ENCODE data around the gene ARFGAP2. TPM values are rescaled to one million over a fixed set of nuclear protein-coding genes. Genes with fewer than 3 reads are reported as not detected.
A peak's percentile ranks its signal among the peaks of the same experiment; 100 is the strongest.

ARFGAP2 gene
- total and polyA plus RNA-seq, 2 of the 8 experiments (the other 6 are each of a cell fraction or from before 2014, with no cell fraction given) = 50.2 to 64.0 TPM

GRCh38 chr11:47184711-47185304, 8.1 kb upstream of the ARFGAP2 start:
- H3K79me2 ChIP-seq (ENCODE audit: control insufficient read depth in 1 of 2, insufficient read depth in 2 of 2, low read length in 2 of 2) = peaks cover 0 to 16% of the 10 kb centered on the region in 2 experiments; a peak in 3 of 4 replicates
- no peak overlapping the region for H3K14ac ChIP-seq (ENCODE audit: insufficient read length)
- H2BK5ac ChIP-seq (ENCODE audit: low read depth, low read length) = peak overlapping the region; percentile 91; the same call in 1 of the 2 replicates
- H3K9ac ChIP-seq (replicated peaks in 1 of 4; ENCODE audit: extremely low read depth in 1 of 4, low read depth in 3 of 4, low read length in 3 of 4) = peak overlapping the region in 3 of 4 experiments; percentile 39 to 62 (median 60); a peak in 6 of 7 replicates
- H2BK12ac ChIP-seq (ENCODE audit: low read depth, low read length) = 0 out of 2 replicates have a peak overlapping the region, but pooled peaks have one; percentile 71
- H3K4me2 ChIP-seq (ENCODE audit: insufficient read depth in 1 of 2, low read depth in 2 of 2, low read length in 2 of 2) = peak overlapping the region; percentile 66 to 82
- peak overlapping the region; percentile 25 for H3K4ac ChIP-seq (replicated peaks; ENCODE audit: insufficient read length, low read depth, low read length)
- H4K20me1 ChIP-seq (replicated peaks in 1 of 2; ENCODE audit: control insufficient read depth in 1 of 2, insufficient read depth in 2 of 2, low read length in 2 of 2) = peaks cover 0 to 6% of the 10 kb centered on the region in 2 experiments
- H3K56ac ChIP-seq (replicated peaks; ENCODE audit: insufficient read length, low read depth, low read length) = peak overlapping the region; percentile 12
- peaks cover 0 to 8% (median 6%) of the 10 kb centered on the region in 4 experiments; a peak in 5 of 7 replicates for H3K4me1 ChIP-seq (replicated peaks in 1 of 4; ENCODE audit: control insufficient read depth in 3 of 4, insufficient read depth in 4 of 4, low read length in 3 of 4)
- H3K79me1 ChIP-seq (ENCODE audit: low read depth, low read length) = peaks cover 3% of the 10 kb centered on the region; the same call in 1 of the 2 replicates
- peaks cover 3 to 9% (median 5%) of the 10 kb centered on the region in 4 experiments; a peak in 4 of 8 replicates for H3K36me3 ChIP-seq (ENCODE audit: control insufficient read depth in 2 of 4, insufficient read depth in 4 of 4, low read length in 3 of 4)
- no peaks in the 10 kb centered on the region for H3K9me3 ChIP-seq (ENCODE audit: insufficient read depth in 2 of 2, low read depth in 1 of 2, low read length in 1 of 2)
- no peak overlapping the region for H2BK20ac ChIP-seq (ENCODE audit: low read length)
- CTCF ChIA-PET (ENCODE audit: partially characterized antibody) = interaction anchor here (0.8 to 16.6 kb wide), 19 partner anchors 9 to 268 kb away, joined by 3 to 247 read pairs (median 4); partner anchors contain the start of genes ACP2, DDB2 and NR1H3
- DNase-seq (ENCODE audit: low read depth in 1 of 2, low spot score in 2 of 2) (no peak), FAIRE-seq (no peak)
- peak overlapping the region; percentile 95 for H3K18ac ChIP-seq (ENCODE audit: extremely low read depth, low read length)
- no peak overlapping the region for H2AFZ ChIP-seq (ENCODE audit: low read length)
- POLR2A ChIA-PET (ENCODE audit: partially characterized antibody) = interaction anchor here (0.6 to 3.9 kb wide), 24 partner anchors 9 to 340 kb away, joined by 3 to 30 read pairs (median 4); partner anchors contain the start of genes ACP2, DDB2 and NR1H3
- peak overlapping the region; percentile 88; the same call in 1 of the 2 replicates for H2BK15ac ChIP-seq (ENCODE audit: low read length)
- H3K23ac ChIP-seq (ENCODE audit: insufficient read length) = no peak overlapping the region
- peak overlapping the region; percentile 82; the same call in 1 of the 2 replicates for H2AK5ac ChIP-seq (ENCODE audit: low read depth, low read length)
- peak overlapping the region; percentile 43 to 92 (median 82) for H3K4me3 ChIP-seq (ENCODE audit: extremely low read depth in 1 of 4, insufficient read depth in 2 of 4, low read depth in 3 of 4, low read length in 4 of 4)
- H4K5ac ChIP-seq (ENCODE audit: insufficient read length, low read depth, low read length) = peak overlapping the region; percentile 94
- H4K8ac ChIP-seq (ENCODE audit: extremely low read depth, insufficient read depth, low read length) = peak overlapping the region; percentile 58; the same call in 1 of the 2 replicates
- peak overlapping the region; percentile 70 for H2BK120ac ChIP-seq (replicated peaks; ENCODE audit: low read depth, low read length)
- H3K27me3 ChIP-seq (replicated peaks in 1 of 4; ENCODE audit: control insufficient read depth in 3 of 4, extremely low read depth in 1 of 4, insufficient read depth in 3 of 4, low read length in 3 of 4) = peaks cover 0 to 6% (median 0%) of the 10 kb centered on the region in 4 experiments; a peak in 3 of 7 replicates
- peaks cover 12% of the 10 kb centered on the region; the same call in 1 of the 2 replicates for H3K23me2 ChIP-seq (ENCODE audit: low read depth, low read length)
- WGBS, 2 experiments (ENCODE audit: extremely low coverage in 1 of 2, insufficient coverage in 1 of 2, insufficient read length in 1 of 2, insufficient replicate concordance in 2 of 2, low coverage in 1 of 2, low lambda C conversion rate in 2 of 2, missing lambda C conversion rate in 1 of 2) = 45% methylated on average over 13 of the region's 13 CpGs; no CpG with 5 or more reads in 1 of the 2 experiments
- H3K27ac ChIP-seq (ENCODE audit: low read depth, low read length) = peak overlapping the region; percentile 81; the same call in 1 of the 2 replicates
- peak overlapping the region; percentile 94 for H4K91ac ChIP-seq (replicated peaks; ENCODE audit: insufficient read length, low read length)
- TF ChIP-seq SAP30 (IDR thresholded peaks at IDR 0.05; ENCODE audit: insufficient read depth, insufficient replicate concordance, low read length) (no peak), CTCF (IDR thresholded peaks at IDR 0.05; ENCODE audit: control extremely low read depth in 1 of 3, insufficient read depth in 1 of 3, low read depth in 1 of 3, low read length in 3 of 3) (no peak), FOSL1 (IDR thresholded peaks at IDR 0.05; ENCODE audit: insufficient read depth, low read depth, low read length) (no peak), USF2 (IDR thresholded peaks at IDR 0.05; ENCODE audit: low read length) (no peak), HDAC6 (IDR thresholded peaks at IDR 0.05; ENCODE audit: low read depth, low read length) (no peak), NRF1 (IDR thresholded peaks at IDR 0.05; ENCODE audit: low read depth, low read length) (no peak), JUND (IDR thresholded peaks at IDR 0.05; ENCODE audit: low read length) (no peak)
